Sigmoid colon (tissue), 4 donors: Measurements from ENCODE around the gene SRRM3.

Source experiments
- EP300 ChIP-seq, 4 donors: sonication (generic); formaldehyde crosslinking; IDR thresholded peaks; one replicate each; pipeline ENCODE4 v1.6.1; 2017; ENCODE audit warnings: antibody characterized with exemption in 4 of 4
- POLR2A ChIP-seq, 2 donors: fragments of 450-650 bp; IDR thresholded peaks; one replicate each; pipeline ENCODE4 v1.6.1; 2016; ENCODE audit warnings: antibody characterized with exemption in 2 of 2, mild to moderate bottlenecking in 2 of 2, moderate library complexity in 2 of 2
- POLR2AphosphoS5 ChIP-seq, 4 donors: sonication (generic); formaldehyde crosslinking; IDR thresholded peaks; one replicate each; pipeline ENCODE4 v1.6.1; 2017; ENCODE audit warnings: antibody characterized with exemption in 4 of 4
- TF ChIP-seq, protein P1 (sequence below), 4 experiments: fragments of 450-650 bp in 3 of 4; fragments of 200-600 bp in 1 of 4; IDR thresholded peaks; one replicate each; pipeline ENCODE4 v1.5.1; 2016 to 2019; ENCODE audit warnings: antibody characterized with exemption in 4 of 4, mild to moderate bottlenecking in 3 of 4, moderate library complexity in 2 of 4

GRCh38 chr7:76193883-76194282, 7.8 kb upstream of the SRRM3 start:
- TF ChIP-seq, protein P1, sequence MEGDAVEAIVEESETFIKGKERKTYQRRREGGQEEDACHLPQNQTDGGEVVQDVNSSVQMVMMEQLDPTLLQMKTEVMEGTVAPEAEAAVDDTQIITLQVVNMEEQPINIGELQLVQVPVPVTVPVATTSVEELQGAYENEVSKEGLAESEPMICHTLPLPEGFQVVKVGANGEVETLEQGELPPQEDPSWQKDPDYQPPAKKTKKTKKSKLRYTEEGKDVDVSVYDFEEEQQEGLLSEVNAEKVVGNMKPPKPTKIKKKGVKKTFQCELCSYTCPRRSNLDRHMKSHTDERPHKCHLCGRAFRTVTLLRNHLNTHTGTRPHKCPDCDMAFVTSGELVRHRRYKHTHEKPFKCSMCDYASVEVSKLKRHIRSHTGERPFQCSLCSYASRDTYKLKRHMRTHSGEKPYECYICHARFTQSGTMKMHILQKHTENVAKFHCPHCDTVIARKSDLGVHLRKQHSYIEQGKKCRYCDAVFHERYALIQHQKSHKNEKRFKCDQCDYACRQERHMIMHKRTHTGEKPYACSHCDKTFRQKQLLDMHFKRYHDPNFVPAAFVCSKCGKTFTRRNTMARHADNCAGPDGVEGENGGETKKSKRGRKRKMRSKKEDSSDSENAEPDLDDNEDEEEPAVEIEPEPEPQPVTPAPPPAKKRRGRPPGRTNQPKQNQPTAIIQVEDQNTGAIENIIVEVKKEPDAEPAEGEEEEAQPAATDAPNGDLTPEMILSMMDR (IDR thresholded peaks at IDR 0.05): no peak
- TF ChIP-seq POLR2A (IDR thresholded peaks at IDR 0.05): no peak
- TF ChIP-seq POLR2AphosphoS5 (IDR thresholded peaks at IDR 0.05): no peak
- no peak for TF ChIP-seq EP300 (IDR thresholded peaks at IDR 0.05)
